ENCODE results near the gene LAMA2. TPM values are rescaled to one million over a fixed set of nuclear protein-coding genes. Genes with fewer than 3 reads are reported as not detected.
A peak's percentile ranks its signal among the peaks of the same experiment; 100 is the strongest.

The LAMA2 gene
- total and polyA plus RNA-seq, 2 experiments from 2014 or later, result 0.91 to 6.4 TPM

- ATAC-seq, result no peak; the same call in 2 of the 3 replicates
- H3K4me3 Mint-ChIP-seq, result no peak overlapping the region
Observed at GRCh38 chr6:129565366-129565765, 682.4 kb downstream of the LAMA2 start.

More at GRCh38 chr6:129565366-129565765, 682.4 kb downstream of the LAMA2 start:
- H3K36me3 Mint-ChIP-seq (ENCODE audit: low read depth), result no peaks in the 10 kb centered on the region
- H3K9me3 Mint-ChIP-seq, result peaks cover 5% of the 10 kb centered on the region; the same call in 2 of the 3 replicates
- H3K4me1 ChIP-seq (ENCODE audit: insufficient read depth), result no peaks in the 10 kb centered on the region
- no peaks in the 10 kb centered on the region for H3K27me3 Mint-ChIP-seq (ENCODE audit: insufficient read depth, low read depth, poor library complexity)
- H3K27me3 ChIP-seq (ENCODE audit: insufficient read depth), result no peaks in the 10 kb centered on the region
- no peaks in the 10 kb centered on the region; the same call in 2 of the 3 replicates for H3K4me1 Mint-ChIP-seq
- H3K27ac Mint-ChIP-seq, result no peak overlapping the region
- no peaks in the 10 kb centered on the region for H3K9me2 ChIP-seq (ENCODE audit: insufficient read depth)
- no peak overlapping the region for H2AFZ ChIP-seq
- no peaks in the 10 kb centered on the region for H3K36me3 ChIP-seq (ENCODE audit: insufficient read depth)
- H4K20me1 ChIP-seq (replicated peaks; ENCODE audit: insufficient read depth), result no peaks in the 10 kb centered on the region
- DNase-seq (ENCODE audit: low spot score), result peak; percentile 26
- TF ChIP-seq ZNF331 (CRISPR knock-in tag; IDR thresholded peaks at IDR 0.05; ENCODE audit: low read depth), result no peak
- no peak for TF ChIP-seq NANOG (IDR thresholded peaks at IDR 0.05; ENCODE audit: borderline replicate concordance)
- no peak for TF ChIP-seq CTCF (conservative IDR thresholded peaks at IDR 0.05; ENCODE audit: low read depth in 2 of 2)
- no peak for TF ChIP-seq EZH2phosphoT487 (IDR thresholded peaks at IDR 0.05; ENCODE audit: unreplicated experiment)
- TF ChIP-seq EZH2 (IDR thresholded peaks at IDR 0.05; ENCODE audit: low read depth, unreplicated experiment), result no peak
- TF ChIP-seq ZNF462 (CRISPR knock-in tag; IDR thresholded peaks at IDR 0.05), result no peak
- TF ChIP-seq POLR2AphosphoS5 (IDR thresholded peaks at IDR 0.05; ENCODE audit: low read depth), result no peak
- TF ChIP-seq ETS1 (IDR thresholded peaks at IDR 0.05), result no peak
- H3F3A ChIP-seq (replicated peaks; ENCODE audit: low read depth), result no peaks in the 10 kb centered on the region
- no peak overlapping the region for H3K4me3 ChIP-seq
- H3K79me2 ChIP-seq (replicated peaks; ENCODE audit: insufficient read depth), result no peaks in the 10 kb centered on the region
- no peak overlapping the region for H3K27ac ChIP-seq (ENCODE audit: low read depth)
- no peak overlapping the region for H3K4me2 ChIP-seq
